GM10248 (cell line): ENCODE measurements around the gene SART3.

Experiments used
- CTCF ChIA-PET: fragments of 300-600 bp; sonication (Branson Sonifier 250); formaldehyde crosslinking; extraction: SDS; loops from one replicate; lab custom pipeline; 2021; ENCODE audit warnings: antibody characterized with exemption; lab: Yijun Ruan, JAX
- POLR2A ChIA-PET: fragments of 350-650 bp; sonication (Branson Sonifier 250); formaldehyde crosslinking; extraction: SDS; loops from one replicate; lab custom pipeline; 2020; ENCODE audit warnings: antibody characterized with exemption; lab: Yijun Ruan, JAX
- DNase-seq: peaks from one replicate; pipeline ENCODE4 v3.0.0; 2012; ENCODE audit errors: extremely low spot score
- TF ChIP-seq, protein P1 (sequence below): IDR thresholded peaks from 2 replicates; pipeline ENCODE4 v1.5.1; 2012; ENCODE audit warnings: mild to moderate bottlenecking, low read depth; ENCODE audit errors: extremely low read depth, missing control alignments, control extremely low read depth

SART3 gene

DNA sequence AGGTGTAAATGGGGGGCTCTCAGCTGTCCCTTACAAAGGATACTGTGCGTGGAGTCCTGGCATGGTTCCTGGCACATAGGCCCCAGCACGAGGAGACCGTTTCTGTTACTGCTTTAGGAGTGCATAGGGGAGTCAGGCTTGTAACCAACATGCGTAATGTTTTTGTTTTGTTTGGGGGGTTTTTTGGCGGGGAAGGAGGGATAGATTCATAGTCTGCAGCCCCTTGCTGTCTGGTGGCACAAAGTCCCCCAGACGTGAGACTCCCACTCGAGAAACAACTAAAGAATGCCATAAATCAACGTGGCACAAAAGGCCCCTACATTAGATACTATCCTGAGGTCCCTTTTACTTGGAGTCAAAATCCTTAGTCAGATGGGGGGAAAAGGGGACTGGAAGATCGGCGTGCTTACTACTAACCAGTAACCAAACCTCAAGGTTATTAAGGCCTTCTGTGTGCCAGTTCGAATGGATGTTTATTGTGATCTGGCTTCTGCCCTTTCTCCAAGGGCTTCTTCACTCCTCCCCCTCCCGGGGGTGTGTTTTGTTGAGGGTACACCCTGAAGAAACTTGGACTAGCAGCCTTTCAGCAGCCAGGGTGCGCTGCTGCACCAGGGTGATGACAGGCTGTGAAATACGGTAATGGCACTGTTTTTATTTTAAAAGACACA is 2.3 kb upstream of the SART3 start:
- DNase-seq, result peak; percentile 75
- ChIA-PET POLR2A (interaction anchor here (1.1 kb wide), 2 partner anchors 31 to 72 kb away, joined by 3 read pairs; no protein-coding TSS in a partner anchor), CTCF (interaction anchor here (0.6 to 22.9 kb wide), 17 partner anchors 9 to 529 kb away, joined by 3 to 543 read pairs (median 5); partner anchors contain the start of gene ALKBH2)
- TF ChIP-seq, protein P1, sequence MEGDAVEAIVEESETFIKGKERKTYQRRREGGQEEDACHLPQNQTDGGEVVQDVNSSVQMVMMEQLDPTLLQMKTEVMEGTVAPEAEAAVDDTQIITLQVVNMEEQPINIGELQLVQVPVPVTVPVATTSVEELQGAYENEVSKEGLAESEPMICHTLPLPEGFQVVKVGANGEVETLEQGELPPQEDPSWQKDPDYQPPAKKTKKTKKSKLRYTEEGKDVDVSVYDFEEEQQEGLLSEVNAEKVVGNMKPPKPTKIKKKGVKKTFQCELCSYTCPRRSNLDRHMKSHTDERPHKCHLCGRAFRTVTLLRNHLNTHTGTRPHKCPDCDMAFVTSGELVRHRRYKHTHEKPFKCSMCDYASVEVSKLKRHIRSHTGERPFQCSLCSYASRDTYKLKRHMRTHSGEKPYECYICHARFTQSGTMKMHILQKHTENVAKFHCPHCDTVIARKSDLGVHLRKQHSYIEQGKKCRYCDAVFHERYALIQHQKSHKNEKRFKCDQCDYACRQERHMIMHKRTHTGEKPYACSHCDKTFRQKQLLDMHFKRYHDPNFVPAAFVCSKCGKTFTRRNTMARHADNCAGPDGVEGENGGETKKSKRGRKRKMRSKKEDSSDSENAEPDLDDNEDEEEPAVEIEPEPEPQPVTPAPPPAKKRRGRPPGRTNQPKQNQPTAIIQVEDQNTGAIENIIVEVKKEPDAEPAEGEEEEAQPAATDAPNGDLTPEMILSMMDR, result peak; percentile 83

DNA sequence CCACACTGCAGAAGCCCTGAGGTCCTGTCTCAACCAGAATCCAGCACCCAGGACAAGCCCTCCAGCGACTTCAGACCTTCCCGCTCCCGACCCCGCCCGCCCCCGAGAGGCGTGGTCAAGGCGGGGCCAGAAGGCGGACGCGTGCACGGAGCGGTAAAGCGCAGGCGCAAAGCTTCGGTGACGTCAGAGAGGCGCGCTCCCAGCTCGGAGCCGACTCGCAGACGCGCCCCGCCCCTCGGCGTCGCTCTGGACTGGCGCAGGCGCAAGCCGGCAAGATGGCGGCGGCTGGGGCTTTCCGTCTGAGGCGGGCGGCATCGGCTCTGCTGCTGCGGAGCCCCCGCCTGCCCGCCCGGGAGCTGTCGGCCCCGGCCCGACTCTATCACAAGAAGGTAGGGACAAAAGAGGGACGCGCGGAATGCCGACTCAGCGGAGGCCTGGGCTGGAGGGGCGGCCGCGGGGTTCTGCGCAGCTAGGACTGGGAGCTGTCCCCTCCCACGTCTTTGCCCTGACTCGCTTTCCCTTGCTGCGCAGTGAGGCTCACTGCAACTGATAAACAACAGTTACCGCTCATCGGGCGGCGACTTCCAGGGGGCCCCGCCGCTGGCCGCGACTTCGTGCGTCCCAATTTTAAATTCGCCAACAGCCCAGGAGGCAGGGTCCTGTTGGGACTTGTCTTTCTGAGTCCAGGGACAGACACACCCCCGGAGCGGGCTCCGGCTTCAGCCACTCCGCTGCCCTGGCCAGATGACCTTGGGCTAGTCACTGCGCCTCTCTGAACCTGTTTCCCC is 1.6 kb upstream of the SART3 start, which contains the start of gene ISCU:
Gene ISCU, plus strand, starts transcription at position 249 of the 788 bp plus-strand sequence. Its CDS starts 27 bp downstream, at position 276.
- ChIA-PET CTCF (interaction anchor here (0.9 to 22.9 kb wide), 11 partner anchors 9 to 388 kb away, joined by 3 to 543 read pairs (median 4); no protein-coding TSS in a partner anchor), POLR2A (interaction anchor here (0.6 to 1.1 kb wide), 5 partner anchors 13 to 73 kb away, joined by 3 read pairs; no protein-coding TSS in a partner anchor)
- TF ChIP-seq, protein P1, result no peak
- peak; percentile 98 for DNase-seq

DNA sequence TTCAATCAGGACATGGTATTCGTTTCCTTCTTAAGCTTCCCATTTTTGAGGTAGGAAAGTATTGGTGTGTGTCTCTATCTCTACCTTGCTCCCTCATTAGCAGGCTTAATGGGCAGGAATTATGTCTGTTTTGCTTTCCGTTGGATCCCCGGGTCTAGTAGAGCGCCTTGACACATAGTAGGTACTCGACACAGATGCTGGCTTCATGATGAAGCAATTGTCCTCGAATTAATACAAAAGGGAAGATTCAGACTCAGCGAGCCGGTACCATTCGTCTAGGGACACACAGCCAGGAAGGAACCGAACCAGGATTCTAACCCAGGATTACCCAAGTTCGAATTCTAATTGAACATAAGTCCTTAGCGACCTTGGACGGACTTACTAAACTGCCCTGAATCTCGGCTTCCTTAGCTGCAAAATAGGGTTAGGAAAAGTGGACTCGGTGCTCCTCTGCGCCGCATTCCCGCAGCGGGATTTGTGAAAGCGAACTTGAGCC is 927 bp upstream of the SART3 start:
- DNase-seq, result no peak
- POLR2A ChIA-PET, result interaction anchor here (0.6 to 1.1 kb wide), 5 partner anchors 12 to 74 kb away, joined by 3 read pairs; no protein-coding TSS in a partner anchor
- CTCF ChIA-PET, result interaction anchor here (0.9 to 22.9 kb wide), 12 partner anchors 9 to 389 kb away, joined by 3 to 543 read pairs (median 4); no protein-coding TSS in a partner anchor
- TF ChIP-seq, protein P1, result no peak

DNA sequence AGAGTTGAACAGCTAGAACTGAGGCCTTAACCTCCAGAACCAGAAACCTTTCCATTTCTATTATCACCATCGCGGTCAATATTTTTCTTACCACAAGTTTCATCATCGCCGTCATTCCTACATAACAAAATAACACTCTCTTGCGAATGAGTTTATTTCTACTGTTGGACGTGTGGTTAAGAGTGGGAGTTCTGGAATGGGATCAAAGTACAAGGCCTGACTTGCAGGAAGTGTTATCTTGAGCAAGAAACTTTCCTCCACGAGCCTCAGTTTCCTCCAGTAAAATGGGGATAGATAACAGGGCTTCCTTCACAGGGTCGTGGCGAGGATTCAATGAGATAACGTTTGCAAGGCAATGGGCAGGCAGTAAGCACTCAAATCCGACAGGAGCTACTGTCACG is 652 bp downstream of the SART3 start:
- TF ChIP-seq, protein P1, result no peak
- CTCF ChIA-PET, result interaction anchor here (0.7 to 22.9 kb wide), 9 partner anchors 8 to 390 kb away, joined by 3 to 543 read pairs (median 5); no protein-coding TSS in a partner anchor
- DNase-seq, result no peak
- POLR2A ChIA-PET, result no interaction called here

DNA sequence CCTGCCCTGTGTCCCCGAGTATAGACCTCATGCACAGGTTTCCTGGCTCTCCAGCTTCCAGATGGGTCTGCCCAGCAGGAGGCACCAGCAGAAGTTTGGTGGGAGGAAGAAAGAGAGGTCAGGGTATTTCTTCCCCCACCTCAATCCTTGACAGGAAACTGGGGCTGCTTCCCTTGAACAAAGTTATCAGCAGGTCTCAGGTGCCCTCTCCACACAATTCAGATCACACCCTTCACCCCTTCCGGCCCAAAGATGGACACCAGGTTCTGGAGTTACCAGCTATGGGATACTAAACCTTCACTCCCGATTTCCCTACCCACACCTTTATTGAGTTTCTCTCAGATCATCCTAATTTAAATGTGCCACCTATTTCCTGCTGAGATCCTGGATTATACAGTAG is 1.2 kb downstream of the SART3 start:
- TF ChIP-seq, protein P1, result peak; percentile 14
- no peak for DNase-seq
- POLR2A ChIA-PET, result no interaction called here
- CTCF ChIA-PET, result interaction anchor here (0.7 to 22.9 kb wide), 7 partner anchors 9 to 391 kb away, joined by 3 to 543 read pairs (median 5); no protein-coding TSS in a partner anchor
